ENCODE data around the gene TAOK3. TPM values are rescaled to one million over a fixed set of nuclear protein-coding genes. Genes with fewer than 3 reads are reported as not detected.

Gene TAOK3
- total RNA-seq, 3 donors from 2014 or later: 43.5 to 57.8 (median 46.9) TPM

GRCh38 chr12:118103601-118104382 is 268.9 kb downstream of the TAOK3 start, which contains the start of gene VSIG10:
VSIG10 (minus strand) TSS chr12:118104011; CDS start chr12:118103671, 340 bp downstream.
- intact Hi-C loops (cut with DNase I; ENCODE audit: low total_unique reads): no loop called here

GRCh38 chr12:118103201-118103600 is 269.5 kb downstream of the TAOK3 start:
- no peaks in the 10 kb centered on the region for H3K9me3 ChIP-seq
- intact Hi-C loops (cut with DNase I; ENCODE audit: low total_unique reads): no loop called here
- peak overlapping the region; percentile 71 to 75 for H3K27ac ChIP-seq
- no peak for DNase-seq (ENCODE audit: low spot score in 2 of 2)
- peak overlapping the region; percentile 84 to 86 (median 84) for H3K4me3 ChIP-seq
- H3K27me3 ChIP-seq: no peaks in the 10 kb centered on the region
- no peaks in the 10 kb centered on the region for H3K36me3 ChIP-seq
- H3K4me1 ChIP-seq: no peaks in the 10 kb centered on the region
- TF ChIP-seq POLR2AphosphoS5 (IDR thresholded peaks at IDR 0.05) (no peak), POLR2A (IDR thresholded peaks at IDR 0.05) (no peak), CTCF (IDR thresholded peaks at IDR 0.05) (no peak)

More at GRCh38 chr12:118103601-118104382, 268.9 kb downstream of the TAOK3 start, which contains the start of gene VSIG10:
- Histone ChIP-seq H3K27me3 (no peaks in the 10 kb centered on the region), H3K27ac (peak within 1 kb of the TSS; percentile 71 to 75), H3K9me3 (no peaks in the 10 kb centered on the region), H3K36me3 (no peaks in the 10 kb centered on the region), H3K4me1 (no peaks in the 10 kb centered on the region), H3K4me3 (peak within 1 kb of the TSS; percentile 84 to 86 (median 84))
- TF ChIP-seq POLR2A (IDR thresholded peaks at IDR 0.05) (peak; percentile 34), CTCF (IDR thresholded peaks at IDR 0.05) (no peak), POLR2AphosphoS5 (IDR thresholded peaks at IDR 0.05) (peak in 1 of 3 donors; percentile 2)
- DNase-seq (ENCODE audit: low spot score in 2 of 2): peak; percentile 20 to 60

- TF ChIP-seq POLR2AphosphoS5 (IDR thresholded peaks at IDR 0.05) (no peak), CTCF (IDR thresholded peaks at IDR 0.05) (no peak), POLR2A (IDR thresholded peaks at IDR 0.05) (no peak)
- Histone ChIP-seq H3K4me1 (no peaks in the 10 kb centered on the region), H3K27me3 (no peaks in the 10 kb centered on the region), H3K27ac (no peak overlapping the region), H3K9me3 (no peaks in the 10 kb centered on the region), H3K4me3 (peak overlapping the region; percentile 84 to 86 (median 84)), H3K36me3 (no peaks in the 10 kb centered on the region)
- intact Hi-C loops (cut with DNase I; ENCODE audit: low total_unique reads): no loop called here
- no peak for DNase-seq (ENCODE audit: low spot score in 2 of 2)
Measured at GRCh38 chr12:118102609-118103008, 270.1 kb downstream of the TAOK3 start.

GRCh38 chr12:118102070-118102469 is 270.6 kb downstream of the TAOK3 start:
- Histone ChIP-seq H3K27ac (no peak overlapping the region), H3K4me1 (no peaks in the 10 kb centered on the region), H3K36me3 (no peaks in the 10 kb centered on the region), H3K9me3 (no peaks in the 10 kb centered on the region), H3K4me3 (no peak overlapping the region), H3K27me3 (no peaks in the 10 kb centered on the region)
- intact Hi-C loops (cut with DNase I; ENCODE audit: low total_unique reads): no loop called here
- peak in 1 of 2 donors; percentile 52 for DNase-seq (ENCODE audit: low spot score in 2 of 2)
- TF ChIP-seq CTCF (IDR thresholded peaks at IDR 0.05): no peak
- TF ChIP-seq POLR2AphosphoS5 (IDR thresholded peaks at IDR 0.05): no peak
- TF ChIP-seq POLR2A (IDR thresholded peaks at IDR 0.05): no peak

- no peak for DNase-seq (ENCODE audit: low spot score in 2 of 2)
- Histone ChIP-seq H3K9me3 (no peaks in the 10 kb centered on the region), H3K27me3 (no peaks in the 10 kb centered on the region), H3K27ac (no peak overlapping the region), H3K4me3 (no peak overlapping the region), H3K36me3 (no peaks in the 10 kb centered on the region), H3K4me1 (no peaks in the 10 kb centered on the region)
- TF ChIP-seq CTCF (IDR thresholded peaks at IDR 0.05) (no peak), POLR2A (IDR thresholded peaks at IDR 0.05) (no peak), POLR2AphosphoS5 (IDR thresholded peaks at IDR 0.05) (no peak)
- intact Hi-C loops (cut with DNase I; ENCODE audit: low total_unique reads): no loop called here
Measured at GRCh38 chr12:118101051-118101450, 271.7 kb downstream of the TAOK3 start.

Measured in breast epithelium (tissue), 4 donors.